GM18520 (cell line): ENCODE results near the gene DCANP1.
"Not testable (repeated sequence)": the region's sequence is repeated elsewhere in the genome, so short reads cannot be mapped to it uniquely, and the experiment has no call there.

ENCODE experiments used
- ATAC-seq: cut with Tn5 transposase; IDR thresholded peaks from one replicate; pipeline ENCODE4 v1.9.1; 2021; ENCODE audit not compliant: unreplicated experiment

Gene DCANP1, protein sequence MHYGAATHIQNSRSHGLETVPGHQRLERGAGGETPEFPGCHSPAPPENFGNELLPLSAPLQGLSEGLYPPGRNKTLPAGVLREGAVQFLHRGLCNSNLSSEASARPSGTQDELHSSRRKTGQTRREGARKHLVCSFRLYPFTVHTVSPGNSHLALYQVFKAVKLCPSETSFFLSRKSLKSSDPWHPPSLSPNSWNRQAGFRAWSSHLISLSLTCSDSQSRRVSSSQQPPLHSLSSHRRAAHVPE

DNA sequence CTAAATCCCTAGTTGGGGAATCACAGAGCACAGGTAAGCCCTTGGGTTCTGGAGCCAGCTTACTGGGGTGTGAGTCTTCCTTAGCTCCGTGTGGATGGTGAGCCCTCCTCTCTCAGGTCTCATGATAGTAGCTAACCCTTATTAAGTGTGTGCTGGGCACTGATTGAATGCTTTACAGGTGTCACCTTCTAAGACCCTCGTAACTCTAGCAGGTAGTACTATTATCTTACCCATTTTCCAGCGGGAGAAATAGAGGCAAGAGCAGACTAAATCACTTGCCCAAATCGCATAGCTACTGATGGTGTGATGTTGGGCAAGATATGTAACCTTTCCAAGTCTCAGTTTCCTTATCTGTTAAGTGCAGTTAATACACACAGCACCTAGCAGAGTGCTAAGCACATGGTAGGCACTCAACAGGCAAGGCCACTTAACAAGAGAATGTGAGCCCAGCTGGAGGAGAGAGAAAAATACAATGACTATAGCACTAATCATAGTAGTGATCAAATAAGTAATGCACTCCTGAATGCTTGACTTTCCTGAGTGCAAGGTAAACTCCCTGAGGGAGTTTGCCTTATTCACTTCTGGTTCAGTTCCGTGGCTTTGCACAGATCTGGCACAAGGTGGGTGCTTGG, at the start of gene DCANP1:
Gene DCANP1, minus strand, starts transcription at position 51 of the 632 bp plus-strand sequence. CDS start 240 bp downstream, outside the sequence.
- ATAC-seq: no peak

DNA sequence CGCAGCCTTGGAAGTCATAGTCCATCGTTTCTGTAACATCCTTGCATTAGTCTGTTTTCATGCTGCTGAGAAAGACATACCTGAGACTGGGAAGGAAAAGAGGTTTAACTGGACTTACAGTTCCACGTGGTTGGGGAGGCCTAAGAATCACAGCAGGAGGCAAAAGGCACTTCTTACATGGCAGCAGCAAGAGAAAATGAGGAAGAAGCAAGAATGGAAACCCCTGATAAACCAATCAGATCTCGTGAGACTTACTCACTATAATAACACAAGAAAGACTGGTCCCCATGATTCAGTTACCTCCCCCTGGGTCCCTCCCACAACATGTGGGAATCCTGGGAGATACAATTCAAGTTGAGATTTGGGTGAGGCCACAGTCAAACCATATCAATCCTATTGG, 48.4 kb upstream of the DCANP1 start:
- ATAC-seq: not testable (repeated sequence)

DNA sequence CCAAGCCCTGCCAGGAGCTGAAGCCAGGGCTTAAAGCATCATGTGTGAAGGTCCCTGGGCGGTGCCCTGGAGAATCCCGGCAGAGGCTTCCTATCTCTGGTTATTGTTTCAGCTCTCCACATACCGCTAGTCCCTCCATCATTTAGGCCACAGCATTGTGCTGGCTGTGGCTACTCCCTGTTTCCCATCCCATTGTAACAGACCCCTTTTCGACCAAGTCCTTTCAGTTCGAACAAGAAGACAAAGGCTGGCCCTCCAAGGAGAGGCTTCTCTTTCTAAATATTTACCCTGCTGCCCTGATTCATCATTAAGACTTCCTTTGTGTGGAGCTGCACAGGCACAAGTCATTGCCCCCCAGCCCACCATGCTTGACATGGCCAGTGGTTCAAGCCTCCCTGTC, 47.0 kb upstream of the DCANP1 start:
- no peak for ATAC-seq

- no peak for ATAC-seq
Observed at GRCh38 chr5:135493406-135494180, 46.4 kb upstream of the DCANP1 start.

- no peak for ATAC-seq
Observed at GRCh38 chr5:135492319-135492626, 45.1 kb upstream of the DCANP1 start.

GRCh38 chr5:135491552-135492318, 44.6 kb upstream of the DCANP1 start:
- no peak for ATAC-seq

DNA sequence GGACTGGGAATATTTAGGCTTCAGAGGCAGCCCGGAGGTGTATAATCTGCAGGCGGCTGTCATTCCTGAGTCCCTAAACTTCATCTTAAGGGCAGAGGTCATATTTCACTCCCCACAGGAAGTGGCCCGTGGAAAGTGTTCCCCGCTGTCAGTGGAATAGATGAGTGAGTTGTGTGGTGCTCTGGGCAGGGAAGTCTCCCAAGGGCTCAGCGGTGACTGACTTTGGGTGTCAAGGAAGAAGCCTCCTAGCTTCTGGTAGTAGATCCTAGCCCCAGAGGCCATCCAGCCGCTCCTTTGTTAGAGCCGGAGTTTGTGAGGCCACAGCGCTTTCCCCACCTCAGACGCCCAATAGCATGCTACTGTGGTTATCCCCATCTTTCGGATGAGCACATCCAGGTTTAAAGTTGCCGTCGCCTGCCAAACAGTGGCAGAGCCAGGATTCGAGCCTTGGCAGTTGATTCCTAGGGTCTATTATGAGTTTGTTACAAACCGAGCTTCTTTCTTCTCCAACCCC, 43.9 kb upstream of the DCANP1 start:
- no peak for ATAC-seq

- ATAC-seq: no peak
Observed at GRCh38 chr5:135490245-135491037, 43.3 kb upstream of the DCANP1 start.

DNA sequence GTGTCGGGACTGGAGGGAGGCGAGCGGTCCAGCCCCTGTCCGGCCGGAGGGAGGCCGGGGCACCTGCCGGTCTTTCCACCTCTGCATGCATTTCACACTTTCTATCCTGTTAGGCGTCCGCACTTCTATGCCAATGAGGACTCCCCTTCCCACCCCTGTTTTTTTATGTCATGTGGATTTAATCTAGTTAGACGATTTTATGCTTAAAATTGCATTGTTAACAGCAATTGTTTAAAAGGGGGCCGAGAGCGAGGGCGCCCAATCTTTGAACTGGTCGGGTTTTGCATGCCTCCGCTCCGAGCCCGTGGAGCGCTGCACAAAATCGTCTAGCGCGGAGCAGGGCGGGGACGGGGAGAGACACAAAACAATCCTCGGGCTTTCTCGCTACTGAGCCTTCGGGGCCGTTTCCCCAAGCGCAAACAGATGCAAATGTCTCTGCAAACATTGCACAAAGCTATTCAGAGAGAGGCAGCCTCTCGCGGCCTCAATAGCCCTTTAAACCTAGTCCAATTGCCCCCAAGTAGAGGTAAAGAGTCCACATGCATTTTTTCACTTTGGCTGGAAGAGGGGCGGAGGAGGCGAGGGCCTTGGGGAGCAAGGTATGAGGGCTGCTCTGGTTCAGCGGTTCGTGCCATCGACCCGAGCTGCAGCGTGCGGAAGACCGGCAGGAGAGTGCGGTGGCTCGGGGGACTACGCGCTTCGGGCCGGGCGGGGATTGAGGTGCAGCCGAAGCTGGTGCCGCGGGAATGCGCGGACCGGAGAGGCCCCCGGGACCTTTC, 42.5 kb upstream of the DCANP1 start:
- ATAC-seq: no peak

DNA sequence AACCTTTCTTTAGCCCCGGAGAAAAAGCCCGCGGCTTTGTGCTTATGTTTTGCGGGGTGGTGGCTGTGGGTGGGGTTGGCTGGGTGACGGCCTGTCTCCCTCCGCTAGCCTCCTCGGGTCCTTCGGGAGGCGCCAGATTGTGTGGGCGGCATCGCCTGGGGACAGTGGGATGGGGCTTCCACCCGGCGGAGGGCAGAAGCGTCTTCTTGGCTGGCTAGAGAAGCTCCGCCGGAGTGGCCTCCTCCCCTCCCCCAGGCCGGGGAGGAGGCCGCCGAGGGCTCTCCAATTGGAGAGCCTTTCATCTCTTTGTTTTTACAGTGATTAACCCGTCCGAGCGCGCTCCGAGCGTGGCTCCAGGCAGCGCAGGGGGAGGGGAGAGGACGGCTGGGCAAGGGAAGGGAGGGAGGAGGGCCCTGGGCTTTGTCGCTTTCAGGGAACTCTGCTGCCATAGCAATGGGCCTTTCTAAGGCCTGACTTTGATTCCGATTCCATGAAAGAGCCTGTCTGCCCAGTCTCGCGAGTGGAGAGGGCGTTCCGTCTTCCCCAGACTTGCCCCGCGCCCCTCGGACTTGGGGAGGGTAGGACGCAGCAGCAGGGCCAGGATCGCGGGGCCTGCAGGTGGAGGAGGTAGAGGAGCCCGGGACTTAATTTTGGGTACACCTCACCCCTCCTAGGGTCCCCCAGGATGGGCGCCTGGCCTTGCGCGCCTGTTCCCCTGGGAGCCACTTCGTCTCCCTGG, 41.7 kb upstream of the DCANP1 start:
- ATAC-seq: no peak

GRCh38 chr5:135487839-135488514, 40.8 kb upstream of the DCANP1 start:
- no peak for ATAC-seq

DNA sequence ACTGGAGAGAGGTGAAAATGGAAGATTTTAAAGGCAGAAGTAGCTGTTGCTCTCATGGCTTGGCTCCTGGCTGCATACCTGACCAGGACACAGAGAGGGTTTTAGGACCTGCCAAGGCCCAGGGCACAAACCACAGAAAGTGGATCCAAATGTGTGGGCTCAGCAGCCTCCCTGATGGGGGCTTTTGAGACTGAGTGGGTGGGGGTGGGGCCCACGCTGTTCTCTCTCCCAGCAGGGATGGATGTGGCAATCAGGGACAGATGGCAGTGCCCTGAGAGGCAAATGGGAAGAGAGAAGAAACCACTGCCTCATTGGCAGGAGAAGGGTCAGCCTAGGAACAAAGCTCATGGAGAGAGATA, 39.9 kb upstream of the DCANP1 start:
- ATAC-seq: no peak

DNA sequence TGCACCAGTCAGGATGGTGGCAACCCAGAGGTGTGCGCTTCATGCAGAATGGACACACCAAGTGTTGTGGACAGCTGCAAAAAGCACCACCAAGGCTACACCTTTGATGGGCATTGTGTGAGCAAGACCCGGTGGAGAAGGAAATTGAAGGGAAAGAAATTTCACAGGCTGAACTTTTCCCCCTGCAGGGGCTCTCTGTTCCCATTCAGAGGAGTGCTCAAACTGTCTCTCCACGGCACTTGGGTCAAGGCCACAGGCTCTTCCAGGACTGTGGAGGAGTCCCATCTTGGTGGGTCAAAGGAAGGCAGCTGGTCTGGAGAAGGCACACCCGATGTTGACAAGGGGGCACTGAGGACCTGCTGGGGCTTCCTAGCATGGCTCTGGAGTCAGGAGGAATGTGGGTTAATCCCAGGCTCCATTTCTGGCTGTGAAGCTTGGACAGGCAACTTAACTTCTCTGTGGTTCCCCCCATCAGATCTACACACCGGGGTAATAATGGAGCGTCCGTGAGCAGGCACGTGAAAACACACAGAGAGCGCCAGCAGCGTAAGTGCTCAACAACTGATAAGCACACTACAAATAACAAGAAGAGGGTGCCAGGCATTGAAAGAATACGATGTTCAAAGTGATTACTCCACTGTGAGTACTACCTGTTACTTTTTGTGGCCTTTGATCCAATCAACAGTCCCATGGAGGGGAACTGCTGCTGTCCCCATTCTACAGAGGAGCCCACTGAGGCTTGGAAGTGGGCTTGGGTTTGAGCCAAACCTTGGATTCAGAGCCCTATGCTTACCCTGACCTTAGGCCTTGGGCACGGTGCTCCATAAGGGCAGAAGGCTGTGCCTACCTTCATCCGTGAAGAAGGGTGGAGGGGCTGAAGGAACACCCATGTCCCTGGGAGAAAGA, 39.2 kb upstream of the DCANP1 start:
- no peak for ATAC-seq

- ATAC-seq: no peak
Observed at GRCh38 chr5:135484674-135485086, 37.5 kb upstream of the DCANP1 start.

DNA sequence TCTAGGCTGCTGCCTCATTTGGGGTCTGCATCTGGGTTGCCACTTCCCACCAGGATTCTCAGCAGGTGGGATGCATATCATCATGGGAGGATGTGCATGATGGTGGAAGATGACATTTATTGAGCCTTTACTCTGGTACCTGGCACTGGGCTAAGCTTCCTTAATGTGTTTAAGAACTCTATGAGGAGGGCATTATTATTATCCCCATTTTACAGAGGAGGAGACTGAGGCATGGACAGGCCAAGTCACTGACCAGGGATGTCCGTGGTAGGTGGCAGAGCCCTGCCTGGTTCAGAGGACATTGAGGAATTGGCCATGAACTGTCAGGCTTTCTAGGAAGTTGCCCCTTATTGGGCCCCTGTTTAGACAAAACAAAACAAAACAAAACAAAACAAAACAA, 36.1 kb upstream of the DCANP1 start:
- ATAC-seq: no peak

DNA sequence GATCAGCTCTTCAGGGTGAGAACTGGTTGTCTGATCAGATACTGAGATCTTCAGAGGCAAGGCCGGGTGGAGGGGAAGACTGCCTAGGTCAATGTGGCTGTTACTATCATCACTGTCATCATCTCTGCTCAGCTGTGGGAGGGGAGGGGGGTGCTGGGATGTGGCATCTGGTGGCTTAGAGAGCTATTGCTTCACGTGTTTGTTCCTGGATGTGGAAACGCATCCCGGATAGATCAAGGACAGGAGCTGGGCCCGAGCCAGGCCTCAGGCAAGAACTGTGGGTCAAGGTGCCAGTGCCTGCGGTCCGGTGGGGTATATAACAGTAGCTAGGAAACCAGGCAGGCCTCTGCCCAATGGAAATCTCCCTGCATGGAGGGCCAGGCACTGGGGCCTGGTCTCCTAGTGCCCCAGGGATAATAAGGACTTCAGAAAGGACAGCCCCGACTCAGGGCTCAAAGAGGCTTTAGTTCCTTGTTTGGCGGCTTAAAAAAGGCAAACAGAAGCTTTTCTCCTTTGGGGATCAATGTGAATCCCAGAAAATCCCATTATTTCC, 35.3 kb upstream of the DCANP1 start:
- ATAC-seq: no peak

GRCh38 chr5:135481909-135482311, 34.8 kb upstream of the DCANP1 start:
- ATAC-seq: no peak
